IPS DF 6.9 (cell line): ENCODE results near the gene DENND5B.
"Not testable (repeated sequence)": the region's sequence is repeated elsewhere in the genome, so short reads cannot be mapped to it uniquely, and the experiment has no call there.

ENCODE experiments used
- DNase-seq: peaks from one replicate; pipeline ENCODE4 v3.0.0-alpha.2; 2013; ENCODE audit warnings: low read depth, low spot score
- H3K27ac ChIP-seq: one replicate; pipeline ENCODE4 v1.5.1; 2013; ENCODE audit warnings: low read length, control low read depth
- H3K27me3 ChIP-seq: 2 replicates; pipeline ENCODE4 v1.6.1; 2013; ENCODE audit warnings: mild to moderate bottlenecking, low read length; ENCODE audit not compliant: control insufficient read depth, insufficient read depth
- H3K36me3 ChIP-seq: 2 replicates; pipeline ENCODE4 v1.6.1; 2013; ENCODE audit warnings: low read length; ENCODE audit not compliant: control insufficient read depth, insufficient read depth
- H3K4me1 ChIP-seq: 2 replicates; pipeline ENCODE4 v1.6.1; 2013; ENCODE audit warnings: low read length; ENCODE audit not compliant: control insufficient read depth, insufficient read depth
- H3K4me3 ChIP-seq: 2 replicates; pipeline ENCODE4 v1.5.1; 2013; ENCODE audit warnings: mild to moderate bottlenecking, low read length
- H3K9me3 ChIP-seq: 2 replicates; pipeline ENCODE4 v1.6.1; 2013; ENCODE audit warnings: low read length, inconsistent platforms; ENCODE audit not compliant: control insufficient read depth, insufficient read depth
- WGBS: extraction: QIAGEN DNeasy Blood & Tissue Kit; methylation state at CpG from one replicate; pipeline ENCODE4 v1.1.7; 2013; ENCODE audit warnings: mixed read lengths, missing lambda C conversion rate; ENCODE audit not compliant: insufficient read length, insufficient coverage; 5-methylcytosine and 5-hydroxymethylcytosine counted together

Gene DENND5B

DNA sequence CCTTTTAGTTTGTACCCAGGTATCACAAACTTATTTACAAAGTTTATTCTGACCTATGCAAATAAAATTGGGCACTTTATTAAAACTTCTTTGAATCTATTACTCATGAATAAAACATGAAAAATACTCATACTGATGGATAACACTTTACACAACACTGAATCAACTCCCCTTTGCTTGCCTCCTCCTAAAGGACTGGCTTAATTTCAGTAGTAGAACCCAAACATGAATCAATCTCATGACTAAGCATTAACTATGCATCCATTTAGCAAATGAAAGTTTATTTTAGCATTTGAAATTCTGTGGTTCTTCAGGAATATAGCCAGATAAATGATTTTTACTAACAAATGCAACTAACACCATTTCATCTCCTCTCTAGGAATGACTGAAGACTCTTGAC lies 32.4 kb downstream of the DENND5B start:
- Histone ChIP-seq H3K27me3 (no peaks in the 10 kb centered on the region), H3K27ac (no peak overlapping the region), H3K4me3 (no peak overlapping the region), H3K9me3 (no peaks in the 10 kb centered on the region), H3K4me1 (peaks cover 2% of the 10 kb centered on the region; the same call in 1 of the 2 replicates), H3K36me3 (no peaks in the 10 kb centered on the region)
- no peak for DNase-seq

DNA sequence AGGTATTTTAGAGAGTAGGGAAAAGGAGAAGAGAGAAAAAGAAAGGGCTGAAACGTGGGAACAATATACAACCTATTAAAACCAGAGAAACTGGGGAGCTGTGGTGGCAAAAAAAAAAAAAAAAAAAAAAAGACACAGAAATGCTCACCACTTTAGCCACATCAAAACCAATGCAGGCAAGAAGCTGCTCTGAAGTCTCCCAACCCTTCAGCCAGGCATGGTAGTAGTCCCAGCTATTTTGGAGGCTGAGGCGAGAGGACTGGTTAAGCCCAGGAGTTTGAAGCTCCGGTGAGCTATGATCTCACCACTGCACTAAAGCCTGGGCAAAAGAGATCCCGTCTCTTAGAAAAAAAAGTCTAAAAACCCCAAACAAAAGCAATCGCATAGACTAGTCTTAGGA lies 33.2 kb downstream of the DENND5B start:
- no peaks in the 10 kb centered on the region for H3K9me3 ChIP-seq
- no peaks in the 10 kb centered on the region for H3K36me3 ChIP-seq
- DNase-seq, result no peak
- peaks cover 2% of the 10 kb centered on the region; the same call in 1 of the 2 replicates for H3K4me1 ChIP-seq
- WGBS, result no CpG with 5 or more reads among the region's 5 CpGs
- H3K27me3 ChIP-seq, result no peaks in the 10 kb centered on the region
- no peak overlapping the region for H3K27ac ChIP-seq
- H3K4me3 ChIP-seq, result no peak overlapping the region

DNA sequence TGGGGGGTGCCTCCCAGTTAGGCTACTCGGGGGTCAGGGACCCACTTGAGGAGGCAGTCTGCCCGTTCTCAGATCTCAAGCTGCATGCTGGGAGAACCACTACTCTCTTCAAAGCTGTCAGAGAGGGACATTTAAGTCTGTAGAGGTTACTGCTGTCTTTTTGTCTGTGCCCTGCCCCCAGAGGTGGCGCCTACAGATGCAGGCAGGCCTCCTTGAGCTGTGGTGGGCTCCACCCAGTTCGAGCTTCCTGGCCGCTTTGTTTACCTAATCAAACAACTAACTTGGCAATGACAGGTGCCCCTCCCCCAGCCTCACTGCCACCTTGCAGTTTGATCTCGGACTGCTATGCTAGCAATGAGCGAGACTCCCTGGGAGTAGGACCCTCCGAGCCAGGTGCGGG lies 35.5 kb downstream of the DENND5B start:
- H3K27me3 ChIP-seq, H3K36me3 ChIP-seq, H3K9me3 ChIP-seq, DNase-seq, H3K27ac ChIP-seq, H3K4me1 ChIP-seq, H3K4me3 ChIP-seq: not testable (repeated sequence)
- no CpG with 5 or more reads among the region's 9 CpGs for WGBS

DNA sequence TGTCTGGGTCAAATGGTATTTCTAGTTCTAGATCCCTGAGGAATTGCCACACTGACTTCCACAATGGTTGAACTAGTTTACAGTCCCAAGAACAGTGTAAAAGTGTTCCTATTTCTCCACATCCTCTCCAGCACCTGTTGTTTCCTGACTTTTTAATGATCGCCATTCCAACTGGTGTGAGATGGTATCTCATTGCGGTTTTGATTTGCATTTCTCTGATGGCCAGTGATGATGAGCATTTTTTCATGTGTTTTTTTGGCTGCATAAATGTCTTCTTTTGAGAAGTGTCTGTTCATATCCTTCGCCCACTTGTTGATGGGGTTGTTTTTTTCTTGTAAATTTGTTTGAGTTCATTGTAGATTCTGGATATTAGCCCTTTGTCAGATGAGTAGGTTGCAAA lies 40.3 kb downstream of the DENND5B start:
- H3K4me3 ChIP-seq, H3K27me3 ChIP-seq, H3K9me3 ChIP-seq, H3K4me1 ChIP-seq, H3K36me3 ChIP-seq, H3K27ac ChIP-seq, DNase-seq: not testable (repeated sequence)
- no CpG with 5 or more reads among the region's 3 CpGs for WGBS

DNA sequence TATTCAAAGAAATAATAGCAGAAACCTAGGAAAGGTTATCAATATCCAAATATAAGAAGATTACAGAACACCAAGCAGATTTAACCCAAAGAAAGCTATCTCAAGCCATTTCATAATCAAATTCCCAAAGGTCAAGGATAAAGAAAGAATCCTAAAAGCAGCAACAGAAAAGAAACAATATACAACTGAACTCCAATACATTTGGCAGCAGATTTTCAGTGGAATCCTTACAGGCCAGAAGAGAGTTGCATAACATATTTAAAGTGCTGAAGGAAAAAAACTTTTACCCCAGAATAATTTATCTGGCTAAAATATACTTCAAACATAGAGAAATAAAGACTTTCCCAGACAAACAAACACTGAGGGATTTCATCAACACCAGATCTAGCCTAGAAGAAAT lies 54.3 kb downstream of the DENND5B start:
- Histone ChIP-seq H3K4me1 (no peaks in the 10 kb centered on the region), H3K36me3 (no peaks in the 10 kb centered on the region), H3K27ac (no peak overlapping the region), H3K4me3 (no peak overlapping the region), H3K9me3 (no peaks in the 10 kb centered on the region), H3K27me3 (no peaks in the 10 kb centered on the region)
- no peak for DNase-seq

DNA sequence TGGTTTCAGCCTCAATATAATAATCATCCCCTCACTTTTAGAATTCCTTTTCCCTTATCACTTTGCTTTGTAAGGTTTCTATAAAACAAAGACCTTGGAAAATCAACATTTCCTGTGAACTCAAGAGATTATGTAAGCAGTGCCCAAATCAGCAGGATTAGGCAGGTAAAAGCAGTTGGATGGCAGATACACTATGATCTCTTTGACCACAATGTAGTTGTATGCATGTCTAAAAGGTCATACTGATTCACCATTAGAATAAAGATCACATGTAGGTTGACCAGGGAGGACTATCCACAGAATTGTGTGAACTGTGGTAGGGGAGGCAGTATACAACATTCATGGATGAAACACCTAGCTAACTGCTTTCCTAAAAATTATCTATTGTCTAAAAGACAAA lies 57.5 kb downstream of the DENND5B start:
- Histone ChIP-seq H3K27me3 (no peaks in the 10 kb centered on the region), H3K27ac (no peak overlapping the region), H3K36me3 (no peaks in the 10 kb centered on the region), H3K9me3 (no peaks in the 10 kb centered on the region), H3K4me3 (no peak overlapping the region), H3K4me1 (no peaks in the 10 kb centered on the region)
- DNase-seq, result no peak

DNA sequence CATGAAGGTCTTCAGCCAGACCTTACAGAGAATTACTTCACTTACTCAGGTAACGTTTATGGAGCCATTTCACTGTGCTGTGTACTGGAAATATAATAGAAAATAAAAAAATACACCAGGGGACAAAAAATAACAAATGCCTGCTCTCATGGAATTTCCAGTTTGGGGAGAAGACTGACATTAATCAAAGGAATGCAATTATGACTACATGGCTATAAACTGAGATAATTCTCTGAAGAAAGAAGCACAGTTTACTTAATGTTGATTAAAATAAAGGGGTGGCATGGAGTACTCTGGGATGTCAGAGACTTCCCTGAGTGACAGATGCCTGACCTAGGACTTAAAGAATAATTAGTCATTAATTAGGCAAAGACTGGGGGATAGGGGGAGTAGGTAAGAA lies 59.0 kb downstream of the DENND5B start:
- H3K27ac ChIP-seq, result no peak overlapping the region
- DNase-seq, result no peak
- H3K27me3 ChIP-seq, result no peaks in the 10 kb centered on the region
- H3K9me3 ChIP-seq, result no peaks in the 10 kb centered on the region
- no peak overlapping the region for H3K4me3 ChIP-seq
- WGBS, result no CpG with 5 or more reads among the region's 1 CpG
- H3K36me3 ChIP-seq, result no peaks in the 10 kb centered on the region
- H3K4me1 ChIP-seq, result no peaks in the 10 kb centered on the region

DNA sequence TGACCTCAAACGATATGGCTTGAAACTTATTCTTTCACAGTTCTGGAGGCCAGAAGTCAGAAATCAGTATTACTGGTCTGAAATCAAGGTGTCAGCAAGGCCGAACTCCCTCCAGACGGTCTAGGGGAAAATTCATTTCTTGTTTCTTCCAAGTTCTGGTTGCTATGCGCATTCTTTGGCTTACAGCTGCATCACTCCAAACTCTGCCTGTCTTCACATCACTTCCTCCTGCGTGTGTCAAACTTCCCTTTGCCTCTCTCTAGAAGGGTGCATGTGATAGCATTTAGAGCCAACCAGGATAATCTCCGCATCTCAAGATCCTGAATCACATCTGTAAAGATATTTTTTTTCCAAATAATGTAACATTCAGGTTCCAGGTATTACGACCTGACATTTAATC lies 62.8 kb downstream of the DENND5B start:
- DNase-seq, result no peak
- Histone ChIP-seq H3K27me3 (no peaks in the 10 kb centered on the region), H3K9me3 (no peaks in the 10 kb centered on the region), H3K36me3 (no peaks in the 10 kb centered on the region), H3K27ac (no peak overlapping the region), H3K4me3 (no peak overlapping the region), H3K4me1 (no peaks in the 10 kb centered on the region)
- WGBS, result no CpG with 5 or more reads among the region's 7 CpGs

DNA sequence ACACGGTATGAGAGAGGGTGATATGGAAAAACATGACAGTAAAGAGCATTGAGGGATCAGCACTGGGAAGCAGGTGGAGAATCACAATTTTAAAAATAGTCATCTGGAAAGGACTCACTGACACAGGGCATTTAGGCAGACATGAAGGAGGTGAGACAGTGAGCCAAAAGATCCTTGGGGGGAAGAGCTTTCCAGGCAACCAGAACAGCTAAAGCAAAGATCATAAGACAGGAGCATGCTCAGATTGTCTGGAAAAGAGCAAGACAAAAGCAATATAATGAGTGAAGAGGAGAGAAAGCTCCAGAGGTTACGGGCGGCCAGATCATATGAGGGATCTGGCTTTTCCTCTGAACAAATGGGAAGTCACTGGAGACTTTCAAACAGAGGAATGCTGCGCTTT lies 63.9 kb downstream of the DENND5B start:
- Histone ChIP-seq H3K27me3 (no peaks in the 10 kb centered on the region), H3K4me1 (peaks cover 3% of the 10 kb centered on the region; the same call in 1 of the 2 replicates), H3K27ac (no peak overlapping the region), H3K4me3 (no peak overlapping the region), H3K36me3 (no peaks in the 10 kb centered on the region), H3K9me3 (no peaks in the 10 kb centered on the region)
- no CpG with 5 or more reads among the region's 4 CpGs for WGBS
- DNase-seq, result no peak

DNA sequence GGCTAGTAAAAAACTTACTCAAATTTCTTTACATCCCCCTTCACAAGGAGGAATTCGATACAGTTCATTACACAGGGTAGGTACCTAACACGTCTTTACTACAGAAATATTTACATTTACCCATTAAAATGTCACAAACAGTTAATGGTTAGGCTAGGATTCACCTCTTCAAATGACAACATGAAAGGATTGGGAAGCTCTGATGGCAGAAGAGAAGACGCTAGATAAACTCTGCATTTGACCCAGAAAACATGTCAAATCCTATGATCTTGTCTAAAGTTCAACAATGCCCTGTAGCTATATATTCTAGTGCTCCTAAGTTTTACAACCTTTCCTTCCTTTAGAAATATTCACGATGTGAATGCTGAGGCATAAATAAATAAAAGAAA lies 64.8 kb downstream of the DENND5B start:
- H3K36me3 ChIP-seq, result no peaks in the 10 kb centered on the region
- peaks cover 7% of the 10 kb centered on the region; the same call in 1 of the 2 replicates for H3K4me1 ChIP-seq
- DNase-seq, result no peak
- no peak overlapping the region for H3K4me3 ChIP-seq
- no peaks in the 10 kb centered on the region for H3K27me3 ChIP-seq
- H3K9me3 ChIP-seq, result no peaks in the 10 kb centered on the region
- no CpG with 5 or more reads among the region's 4 CpGs for WGBS
- no peak overlapping the region for H3K27ac ChIP-seq

DNA sequence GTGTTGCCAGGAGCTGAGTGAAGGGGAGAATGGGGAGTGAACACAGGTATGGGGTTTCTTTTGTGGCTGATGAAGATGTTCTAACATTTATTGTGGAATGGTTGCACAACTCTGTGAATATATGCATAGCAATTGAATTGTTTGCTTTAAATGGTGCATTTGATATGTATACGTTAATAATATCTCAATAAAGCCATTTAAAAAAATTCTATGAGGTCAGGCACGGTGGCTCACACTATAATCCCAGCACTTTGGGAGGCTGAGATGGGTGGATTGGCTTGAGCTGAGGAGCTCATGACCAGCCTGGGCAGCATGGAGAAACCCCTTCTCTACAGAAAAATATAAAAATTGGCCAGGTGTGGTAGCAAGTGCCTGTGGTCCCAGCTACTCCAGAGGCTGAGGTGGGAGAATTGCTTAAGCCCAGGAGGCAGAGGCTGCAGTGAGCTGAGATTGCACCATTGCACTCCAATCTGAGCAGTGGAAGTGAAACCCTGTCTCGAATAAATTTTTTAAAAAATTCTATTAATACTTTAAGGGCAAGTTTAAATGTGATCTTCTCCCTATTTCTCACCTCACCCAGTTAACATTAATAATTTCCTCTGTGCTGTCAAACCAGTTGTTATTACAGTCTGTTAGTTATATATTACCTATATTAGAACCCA lies 65.3 kb downstream of the DENND5B start:
- no peak overlapping the region for H3K4me3 ChIP-seq
- H3K27me3 ChIP-seq, result no peaks in the 10 kb centered on the region
- peaks cover 7% of the 10 kb centered on the region; the same call in 1 of the 2 replicates for H3K4me1 ChIP-seq
- H3K9me3 ChIP-seq, result no peaks in the 10 kb centered on the region
- H3K27ac ChIP-seq, result no peak overlapping the region
- WGBS, result no CpG with 5 or more reads among the region's 3 CpGs
- no peaks in the 10 kb centered on the region for H3K36me3 ChIP-seq
- DNase-seq, result no peak
